ENCODE data around the gene MYH14. TPM values are rescaled to one million over a fixed set of nuclear protein-coding genes. Genes with fewer than 3 reads are reported as not detected.

Gene MYH14
- polyA plus RNA-seq, 1 donor (not counting 4 experiments of a cell fraction or from before 2014, with no cell fraction given) = 0.20 TPM

DNA sequence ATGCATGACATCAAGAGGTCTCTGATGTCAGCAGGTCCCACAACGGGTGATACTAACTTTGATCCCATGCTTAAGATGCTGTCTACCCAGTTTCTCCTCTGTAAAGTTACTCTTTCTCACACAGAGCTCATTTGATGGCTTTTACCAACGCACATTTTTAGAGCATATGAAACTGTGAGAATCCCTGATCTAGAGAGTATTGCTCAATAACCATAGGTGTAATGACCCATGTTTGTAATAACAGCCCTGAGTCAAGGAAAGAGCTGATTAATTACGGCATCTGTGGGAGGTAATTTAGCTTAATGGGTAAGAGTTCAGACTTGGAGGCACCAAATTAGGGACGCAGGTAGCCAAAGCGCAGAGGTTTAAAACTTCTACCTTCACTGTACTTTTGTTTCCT, 22.3 kb upstream of the MYH14 start:
- no peak overlapping the region for H3K4me2 ChIP-seq (ENCODE audit: control insufficient read depth, extremely low read depth, insufficient read depth, low read depth, low read length)
- H3K9me1 ChIP-seq (ENCODE audit: control insufficient read depth, extremely low read depth, insufficient read depth, low read length) = no peaks in the 10 kb centered on the region
- no peaks in the 10 kb centered on the region for H3K79me2 ChIP-seq (ENCODE audit: control insufficient read depth, insufficient read depth, low read length)
- peaks cover 3% of the 10 kb centered on the region for H3K9me3 ChIP-seq (ENCODE audit: control insufficient read depth, low read depth, low read length)
- no peak overlapping the region for H3K27ac ChIP-seq (ENCODE audit: control insufficient read depth, insufficient read depth, low read length)
- no peak for TF ChIP-seq EZH2 (IDR thresholded peaks at IDR 0.05; ENCODE audit: low read length)
- TF ChIP-seq, protein P1, sequence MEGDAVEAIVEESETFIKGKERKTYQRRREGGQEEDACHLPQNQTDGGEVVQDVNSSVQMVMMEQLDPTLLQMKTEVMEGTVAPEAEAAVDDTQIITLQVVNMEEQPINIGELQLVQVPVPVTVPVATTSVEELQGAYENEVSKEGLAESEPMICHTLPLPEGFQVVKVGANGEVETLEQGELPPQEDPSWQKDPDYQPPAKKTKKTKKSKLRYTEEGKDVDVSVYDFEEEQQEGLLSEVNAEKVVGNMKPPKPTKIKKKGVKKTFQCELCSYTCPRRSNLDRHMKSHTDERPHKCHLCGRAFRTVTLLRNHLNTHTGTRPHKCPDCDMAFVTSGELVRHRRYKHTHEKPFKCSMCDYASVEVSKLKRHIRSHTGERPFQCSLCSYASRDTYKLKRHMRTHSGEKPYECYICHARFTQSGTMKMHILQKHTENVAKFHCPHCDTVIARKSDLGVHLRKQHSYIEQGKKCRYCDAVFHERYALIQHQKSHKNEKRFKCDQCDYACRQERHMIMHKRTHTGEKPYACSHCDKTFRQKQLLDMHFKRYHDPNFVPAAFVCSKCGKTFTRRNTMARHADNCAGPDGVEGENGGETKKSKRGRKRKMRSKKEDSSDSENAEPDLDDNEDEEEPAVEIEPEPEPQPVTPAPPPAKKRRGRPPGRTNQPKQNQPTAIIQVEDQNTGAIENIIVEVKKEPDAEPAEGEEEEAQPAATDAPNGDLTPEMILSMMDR (optimal IDR thresholded peaks at IDR 0.05 in 1 of 3, IDR thresholded peaks at IDR 0.05 in 1 of 3, conservative IDR thresholded peaks at IDR 0.05 in 1 of 3; ENCODE audit: extremely low read depth in 1 of 3, insufficient read depth in 2 of 3, low read length in 3 of 3) = no peak
- no peaks in the 10 kb centered on the region for H3K36me3 ChIP-seq (ENCODE audit: control insufficient read depth in 2 of 2, extremely low read depth in 1 of 2, insufficient read depth in 2 of 2, low read length in 2 of 2)
- no peaks in the 10 kb centered on the region for H3K27me3 ChIP-seq (ENCODE audit: control insufficient read depth, extremely low read depth, insufficient read depth, low read length)
- no peaks in the 10 kb centered on the region for H3K4me1 ChIP-seq (ENCODE audit: control insufficient read depth, extremely low read depth, insufficient read depth, low read length)
- H4K20me1 ChIP-seq (ENCODE audit: control insufficient read depth, extremely low read depth, insufficient read depth, low read length) = no peaks in the 10 kb centered on the region
- FAIRE-seq = no peak
- no peak overlapping the region for H2AFZ ChIP-seq (ENCODE audit: control insufficient read depth, low read length)
- dilution Hi-C loops (cut with MboI; ENCODE audit: extremely low pct_ligation_motif_present, low sequenced_read_pairs) = no loop called here
- DNase-seq (ENCODE audit: low read depth, low spot score) = no peak
- H3K9ac ChIP-seq (ENCODE audit: control insufficient read depth, extremely low read depth, insufficient read depth, low read length) = no peak overlapping the region
- H3K4me3 ChIP-seq (ENCODE audit: control insufficient read depth in 2 of 3, extremely low read depth in 1 of 3, insufficient read depth in 2 of 3, low read depth in 1 of 3, low read length in 3 of 3) = no peak overlapping the region

DNA sequence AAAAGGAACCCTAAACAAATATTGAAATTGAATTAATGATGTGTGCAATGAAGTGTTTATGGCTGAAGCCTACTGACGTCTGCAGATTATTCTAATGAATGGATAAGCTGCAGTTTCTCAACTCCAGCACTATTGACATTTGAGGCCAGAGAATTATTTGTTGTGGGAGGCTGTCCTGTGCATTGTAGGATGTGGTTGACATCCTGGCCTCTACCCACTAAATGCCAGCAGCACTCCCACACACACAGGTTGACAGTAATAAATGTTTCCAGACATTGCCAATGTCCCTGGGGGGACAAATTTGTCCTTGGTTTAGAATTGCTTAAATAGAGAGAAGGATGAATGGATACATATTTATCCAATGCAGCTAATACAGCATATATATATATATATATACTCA, 19.2 kb upstream of the MYH14 start:
- dilution Hi-C loops (cut with MboI; ENCODE audit: extremely low pct_ligation_motif_present, low sequenced_read_pairs) = no loop called here
- FAIRE-seq (no peak), DNase-seq (ENCODE audit: low read depth, low spot score) (no peak)
- no peak for TF ChIP-seq EZH2 (IDR thresholded peaks at IDR 0.05; ENCODE audit: low read length)
- TF ChIP-seq, protein P1 (optimal IDR thresholded peaks at IDR 0.05 in 1 of 3, IDR thresholded peaks at IDR 0.05 in 1 of 3, conservative IDR thresholded peaks at IDR 0.05 in 1 of 3; ENCODE audit: extremely low read depth in 1 of 3, insufficient read depth in 2 of 3, low read length in 3 of 3) = no peak
- no peaks in the 10 kb centered on the region for H3K9me1 ChIP-seq (ENCODE audit: control insufficient read depth, extremely low read depth, insufficient read depth, low read length)
- no peaks in the 10 kb centered on the region for H3K4me1 ChIP-seq (ENCODE audit: control insufficient read depth, extremely low read depth, insufficient read depth, low read length)
- no peak overlapping the region for H3K9ac ChIP-seq (ENCODE audit: control insufficient read depth, extremely low read depth, insufficient read depth, low read length)
- H4K20me1 ChIP-seq (ENCODE audit: control insufficient read depth, extremely low read depth, insufficient read depth, low read length) = no peaks in the 10 kb centered on the region
- no peak overlapping the region for H3K4me3 ChIP-seq (ENCODE audit: control insufficient read depth in 2 of 3, extremely low read depth in 1 of 3, insufficient read depth in 2 of 3, low read depth in 1 of 3, low read length in 3 of 3)
- no peak overlapping the region for H2AFZ ChIP-seq (ENCODE audit: control insufficient read depth, low read length)
- no peaks in the 10 kb centered on the region for H3K27me3 ChIP-seq (ENCODE audit: control insufficient read depth, extremely low read depth, insufficient read depth, low read length)
- H3K9me3 ChIP-seq (ENCODE audit: control insufficient read depth, low read depth, low read length) = peaks cover 3% of the 10 kb centered on the region
- H3K36me3 ChIP-seq (ENCODE audit: control insufficient read depth in 2 of 2, extremely low read depth in 1 of 2, insufficient read depth in 2 of 2, low read length in 2 of 2) = no peaks in the 10 kb centered on the region
- H3K79me2 ChIP-seq (ENCODE audit: control insufficient read depth, insufficient read depth, low read length) = no peaks in the 10 kb centered on the region
- H3K27ac ChIP-seq (ENCODE audit: control insufficient read depth, insufficient read depth, low read length) = no peak overlapping the region
- H3K4me2 ChIP-seq (ENCODE audit: control insufficient read depth, extremely low read depth, insufficient read depth, low read depth, low read length) = no peak overlapping the region
